ENCODE measurements around the gene FBXO36. TPM values are rescaled to one million over a fixed set of nuclear protein-coding genes. Genes with fewer than 3 reads are reported as not detected.
"Not testable (repeated sequence)": the region's sequence is repeated elsewhere in the genome, so short reads cannot be mapped to it uniquely, and the experiment has no call there.

FBXO36 gene
- 3.1 TPM for total RNA-seq

GRCh38 chr2:229922449-229923386 is at the start of gene FBXO36:
TSS of gene FBXO36 (plus strand) at chr2:229922503. CDS start at chr2:229922514, 11 bp downstream.
- DNase-seq: peak; percentile 59

GRCh38 chr2:229873123-229873581 is 49.2 kb upstream of the FBXO36 start:
- no peak for DNase-seq

GRCh38 chr2:229874647-229875046 is 47.7 kb upstream of the FBXO36 start:
- DNase-seq: no peak

- no peak for DNase-seq
Measured at GRCh38 chr2:229875549-229875948, 46.8 kb upstream of the FBXO36 start.

- DNase-seq: no peak
Measured at GRCh38 chr2:229879191-229879950, 42.9 kb upstream of the FBXO36 start.

- DNase-seq: no peak
Measured at GRCh38 chr2:229880892-229881586, 41.3 kb upstream of the FBXO36 start.

GRCh38 chr2:229882583-229882982 is 39.7 kb upstream of the FBXO36 start:
- DNase-seq: no peak

- no peak for DNase-seq
Measured at GRCh38 chr2:229884775-229885699, 37.3 kb upstream of the FBXO36 start.

GRCh38 chr2:229887441-229887840 is 34.9 kb upstream of the FBXO36 start:
- no peak for DNase-seq

GRCh38 chr2:229888031-229888430 is 34.3 kb upstream of the FBXO36 start:
- DNase-seq: no peak

GRCh38 chr2:229889023-229889422 is 33.3 kb upstream of the FBXO36 start:
- no peak for DNase-seq

- no peak for DNase-seq
Measured at GRCh38 chr2:229896857-229897256, 25.4 kb upstream of the FBXO36 start.

- DNase-seq: no peak
Measured at GRCh38 chr2:229899604-229900003, 22.7 kb upstream of the FBXO36 start.

- DNase-seq: no peak
Measured at GRCh38 chr2:229900012-229900411, 22.3 kb upstream of the FBXO36 start.

- DNase-seq: not testable (repeated sequence)
Measured at GRCh38 chr2:229900514-229900913, 21.8 kb upstream of the FBXO36 start.

- DNase-seq: peak; percentile 27
Measured at GRCh38 chr2:229901819-229902218, 20.5 kb upstream of the FBXO36 start.

- no peak for DNase-seq
Measured at GRCh38 chr2:229903037-229903436, 19.3 kb upstream of the FBXO36 start.

GRCh38 chr2:229905601-229906000 is 16.7 kb upstream of the FBXO36 start:
- DNase-seq: no peak

- no peak for DNase-seq
Measured at GRCh38 chr2:229909090-229909489, 13.2 kb upstream of the FBXO36 start.

GRCh38 chr2:229910147-229910831 is 12.0 kb upstream of the FBXO36 start:
- peak; percentile 24 for DNase-seq
